CD14-positive monocyte (primary cell): ENCODE measurements around the gene RNF121. TPM values are rescaled to one million over a fixed set of nuclear protein-coding genes. Genes with fewer than 3 reads are reported as not detected.

Experiments
- DNase-seq, 3 donors: peaks; one replicate each; pipeline ENCODE4 v3.0.0-alpha.2; 2011 to 2022
- H2AFZ ChIP-seq: 2 replicates; pipeline ENCODE4 v1.6.0; 2012; ENCODE audit warnings: mild to moderate bottlenecking, low read depth, low read length, inconsistent platforms; ENCODE audit not compliant: insufficient read depth, poor library complexity, severe bottlenecking
- H3K27ac ChIP-seq, 2 donors: 1 replicate in 1 of 2; 2 replicates in 1 of 2; pipeline ENCODE4 v1.5.1; 2012 to 2013; ENCODE audit warnings: low read length in 2 of 2, control low read depth in 1 of 2, inconsistent platforms in 1 of 2, low read depth in 1 of 2, mild to moderate bottlenecking in 1 of 2
- H3K27me3 ChIP-seq, 2 donors: one replicate each; pipeline versions ENCODE4 v1.6.0 to v1.6.1; 2011 to 2013; ENCODE audit warnings: low read length in 2 of 2; ENCODE audit not compliant: control insufficient read depth in 2 of 2, insufficient read depth in 2 of 2
- H3K36me3 ChIP-seq, 2 donors: replicated peaks in 1 of 2; 1 replicate in 1 of 2; 2 replicates in 1 of 2; pipeline versions ENCODE4 v1.5.1 to v1.6.1; 2012 to 2013; ENCODE audit warnings: low read length in 2 of 2, control low read depth in 1 of 2, inconsistent platforms in 1 of 2, mild to moderate bottlenecking in 1 of 2; ENCODE audit not compliant: insufficient read depth in 2 of 2, control insufficient read depth in 1 of 2
- H3K4me1 ChIP-seq, 2 donors: 1 replicate in 1 of 2; 2 replicates in 1 of 2; pipeline versions ENCODE4 v1.5.1 to v1.6.1; 2012 to 2013; ENCODE audit warnings: low read length in 2 of 2, control low read depth in 1 of 2, inconsistent platforms in 1 of 2, mild to moderate bottlenecking in 1 of 2, moderate library complexity in 1 of 2; ENCODE audit not compliant: insufficient read depth in 2 of 2, control insufficient read depth in 1 of 2
- H3K4me2 ChIP-seq: replicated peaks from 2 replicates; pipeline ENCODE3; 2012; ENCODE audit warnings: low read length, moderate library complexity, mild to moderate bottlenecking; ENCODE audit not compliant: poor library complexity, severe bottlenecking; ENCODE audit errors: extremely low read depth
- H3K4me3 ChIP-seq, 3 experiments: fragments of 200-600 bp in 1 of 3; sonication (generic) in 1 of 3; replicated peaks in 1 of 3; 1 replicate in 2 of 3; 2 replicates in 1 of 3; pipeline ENCODE4 v1.5.1; 2011 to 2013; ENCODE audit warnings: low read length in 3 of 3, mild to moderate bottlenecking in 3 of 3, control low read depth in 2 of 3, low read depth in 2 of 3, inconsistent platforms in 1 of 3, moderate library complexity in 1 of 3
- H3K79me2 ChIP-seq: 2 replicates; pipeline ENCODE4 v1.6.0; 2012; ENCODE audit warnings: mild to moderate bottlenecking, control low read depth, inconsistent platforms, low read length, moderate library complexity; ENCODE audit not compliant: insufficient read depth
- H3K9ac ChIP-seq: 2 replicates; pipeline ENCODE4 v1.6.0; 2017; ENCODE audit warnings: low read length, mild to moderate bottlenecking; ENCODE audit not compliant: insufficient read depth, poor library complexity, severe bottlenecking
- H3K9me3 ChIP-seq, 2 donors: replicated peaks in 1 of 2; 1 replicate in 1 of 2; 2 replicates in 1 of 2; pipeline versions ENCODE4 v1.5.1 to v1.6.1; 2012 to 2013; ENCODE audit warnings: low read length in 2 of 2, control low read depth in 1 of 2; ENCODE audit not compliant: control insufficient read depth in 1 of 2, insufficient read depth in 1 of 2
- H4K20me1 ChIP-seq: 2 replicates; pipeline ENCODE4 v1.6.0; 2012; ENCODE audit warnings: mild to moderate bottlenecking, low read length, control low read depth, moderate library complexity; ENCODE audit not compliant: insufficient read depth
- H3K27ac Mint-ChIP-seq, 7 donors: one replicate each; pipeline ENCODE4 v1.8.0; 2020; ENCODE audit warnings: mild to moderate bottlenecking in 7 of 7, mixed read lengths in 7 of 7, moderate library complexity in 6 of 7, inconsistent platforms in 2 of 7
- H3K27me3 Mint-ChIP-seq, 3 donors: one replicate each; pipeline ENCODE4 v1.8.0; 2021 to 2022; ENCODE audit warnings: low read depth in 3 of 3, mild to moderate bottlenecking in 3 of 3, mixed read lengths in 3 of 3, moderate library complexity in 3 of 3, inconsistent platforms in 1 of 3
- H3K36me3 Mint-ChIP-seq, 2 donors: one replicate each; pipeline ENCODE4 v1.8.0; 2020; ENCODE audit warnings: mixed read lengths in 2 of 2, inconsistent platforms in 1 of 2, mild to moderate bottlenecking in 1 of 2
- H3K4me1 Mint-ChIP-seq: one replicate; pipeline ENCODE4 v1.8.0; 2020; ENCODE audit warnings: mild to moderate bottlenecking, mixed read lengths
- H3K4me3 Mint-ChIP-seq, 2 donors: one replicate each; pipeline ENCODE4 v1.8.0; 2020; ENCODE audit warnings: mild to moderate bottlenecking in 2 of 2, mixed read lengths in 2 of 2, moderate library complexity in 1 of 2
- H3K9me3 Mint-ChIP-seq, 7 donors: one replicate each; pipeline ENCODE4 v1.8.0; 2020 to 2022; ENCODE audit warnings: mixed read lengths in 7 of 7, mild to moderate bottlenecking in 6 of 7, moderate library complexity in 6 of 7, inconsistent platforms in 2 of 7
- CTCF ChIP-seq: fragments of 200-600 bp; IDR thresholded peaks from one replicate; pipeline ENCODE4 v1.8.0; 2022; ENCODE audit warnings: antibody characterized with exemption, mild to moderate bottlenecking
- WGBS: methylation state at CpG from one replicate; pipeline ENCODE4 v1.1.5; 2013; ENCODE audit warnings: missing lambda C conversion rate; ENCODE audit not compliant: insufficient coverage; 5-methylcytosine and 5-hydroxymethylcytosine counted together
- intact Hi-C, 2 donors: fragments of 100-400 bp; cut with micrococcal nuclease; formaldehyde crosslinking; loops; one replicate each; pipeline versions ENCODE4 v1.15.0 to v1.15.1; 2023
- polyA plus RNA-seq, 3 donors: library from polyadenylated mRNA; depleted of rRNA in 1 of 3; unstranded in 2 of 3; stranded (reverse) in 1 of 3; fragments of 300-500 nt in 2 of 3; fragments of >200 nt in 1 of 3; fragmentation: Illumina TruSeq in 2 of 3; gene quantifications; 1 replicate in 2 of 3; 2 replicates in 1 of 3; pipeline ENCODE4 v1.2.3, GENCODE V29; 2012 to 2021

The RNF121 gene
- polyA plus RNA-seq, 3 donors = 7.7 to 25.2 (median 9.2) TPM

- Mint-ChIP-seq H3K27ac (no peak overlapping the region), H3K9me3 (no peaks in the 10 kb centered on the region), H3K4me3 (no peak overlapping the region), H3K4me1 (no peaks in the 10 kb centered on the region), H3K36me3 (peaks cover 45 to 49% of the 10 kb centered on the region in 2 donors), H3K27me3 (no peaks in the 10 kb centered on the region)
- Histone ChIP-seq H4K20me1 (no peaks in the 10 kb centered on the region), H3K36me3 (peaks cover 26 to 72% of the 10 kb centered on the region in 2 donors), H3K27ac (no peak overlapping the region), H2AFZ (no peak overlapping the region), H3K9ac (no peak overlapping the region), H3K9me3 (no peaks in the 10 kb centered on the region), H3K4me1 (no peaks in the 10 kb centered on the region), H3K4me3 (no peak overlapping the region), H3K4me2 (no peak overlapping the region), H3K79me2 (no peaks in the 10 kb centered on the region), H3K27me3 (no peaks in the 10 kb centered on the region)
- no peak for TF ChIP-seq CTCF
- intact Hi-C loops = no loop called here
- DNase-seq = no peak
- 100% methylated on average over 1 of the region's 2 CpGs for WGBS
These were observed 42.8 kb downstream of the RNF121 start for GRCh38 chr11:71971680-71972079.

GRCh38 chr11:71976551-71976950, 47.7 kb downstream of the RNF121 start:
- Histone ChIP-seq H3K79me2 (peaks cover 4% of the 10 kb centered on the region), H4K20me1 (peaks cover 4% of the 10 kb centered on the region), H3K9me3 (no peaks in the 10 kb centered on the region), H3K36me3 (peaks cover 13 to 55% of the 10 kb centered on the region in 2 donors), H3K4me2 (no peak overlapping the region), H3K4me1 (peaks cover 7 to 11% of the 10 kb centered on the region in 2 donors), H3K27me3 (no peaks in the 10 kb centered on the region), H3K9ac (no peak overlapping the region), H2AFZ (no peak overlapping the region), H3K27ac (no peak overlapping the region), H3K4me3 (no peak overlapping the region)
- Mint-ChIP-seq H3K4me3 (no peak overlapping the region), H3K27ac (peak overlapping the region in 4 of 7 donors; percentile 40 to 61 (median 44)), H3K27me3 (peaks cover 0 to 3% (median 0%) of the 10 kb centered on the region in 3 donors), H3K9me3 (no peaks in the 10 kb centered on the region), H3K4me1 (peaks cover 8% of the 10 kb centered on the region), H3K36me3 (peaks cover 42 to 46% of the 10 kb centered on the region in 2 donors)
- intact Hi-C loops = loop anchor here (5.0 kb wide), 3 partner anchors 36 to 116 kb away; no protein-coding TSS in a partner anchor
- no peak for DNase-seq
- TF ChIP-seq CTCF = no peak
- 86% methylated on average over 3 of the region's 5 CpGs for WGBS
